ENCODE data around the gene CDK16. TPM values are rescaled to one million over a fixed set of nuclear protein-coding genes. Genes with fewer than 3 reads are reported as not detected.

CDK16 gene
- total and polyA plus RNA-seq, 9 of the 15 experiments (the other 6 are each of a cell fraction or from before 2014, with no cell fraction given): 3.9 to 104 (median 57.5) TPM

DNA sequence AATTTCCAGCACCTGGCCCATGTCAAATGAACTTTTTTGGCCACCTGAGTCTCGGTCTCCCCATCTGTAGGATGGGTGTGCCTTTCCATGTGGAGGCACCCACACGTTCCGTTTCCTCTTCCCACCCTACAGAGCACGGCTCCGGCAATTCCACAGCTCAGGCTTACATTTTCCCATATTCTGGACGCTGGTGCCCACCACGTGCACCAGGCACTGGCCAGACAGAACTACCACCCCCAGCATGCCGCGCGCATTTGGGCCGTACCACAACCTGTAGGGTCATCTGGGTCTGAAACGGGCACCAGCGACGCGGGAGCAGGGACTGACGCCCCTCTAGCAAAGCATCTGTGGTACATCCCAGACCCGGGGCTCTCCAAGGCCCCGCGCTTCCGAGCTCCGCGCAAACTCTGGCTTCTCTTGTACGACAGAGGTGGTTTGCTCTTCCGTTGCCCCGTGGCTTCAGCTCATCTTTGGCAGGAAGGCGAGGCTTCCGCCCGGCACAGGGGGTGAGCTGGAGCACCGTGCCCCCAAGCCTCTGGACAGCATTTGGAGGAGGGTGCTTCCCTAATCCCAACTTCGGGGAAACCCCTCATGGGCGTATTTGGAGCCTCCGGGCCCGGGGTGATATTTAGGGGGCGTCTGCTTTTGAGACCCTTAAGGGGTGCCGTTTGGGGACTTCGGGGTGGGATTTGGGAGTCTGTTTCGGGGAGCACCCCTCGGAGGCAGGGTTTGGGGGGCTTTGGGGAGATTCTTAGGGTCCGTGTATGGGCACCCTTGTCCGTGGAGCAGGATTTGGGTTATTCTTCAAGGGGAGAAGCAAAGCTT is 27.8 kb upstream of the CDK16 start (continued):
- TF ChIP-seq RBM34 (IDR thresholded peaks at IDR 0.05; ENCODE audit: borderline replicate concordance, insufficient read depth, low read length) (no peak), RFX5 (IDR thresholded peaks at IDR 0.05; ENCODE audit: low read depth, low read length) (no peak), ATF6 (CRISPR knock-in tag; IDR thresholded peaks at IDR 0.05) (no peak), IRF9 (tag; IDR thresholded peaks at IDR 0.05) (no peak), RB1 (IDR thresholded peaks at IDR 0.05; ENCODE audit: low read depth) (no peak), VEZF1 (CRISPR knock-in tag; IDR thresholded peaks at IDR 0.05) (no peak), HNRNPH1 (optimal IDR thresholded peaks at IDR 0.05; ENCODE audit: low read depth, low read length) (no peak), HIVEP1 (CRISPR knock-in tag; IDR thresholded peaks at IDR 0.05) (no peak), SIN3B (IDR thresholded peaks at IDR 0.05; ENCODE audit: low read depth) (no peak)
- TF ChIP-seq, protein P1, sequence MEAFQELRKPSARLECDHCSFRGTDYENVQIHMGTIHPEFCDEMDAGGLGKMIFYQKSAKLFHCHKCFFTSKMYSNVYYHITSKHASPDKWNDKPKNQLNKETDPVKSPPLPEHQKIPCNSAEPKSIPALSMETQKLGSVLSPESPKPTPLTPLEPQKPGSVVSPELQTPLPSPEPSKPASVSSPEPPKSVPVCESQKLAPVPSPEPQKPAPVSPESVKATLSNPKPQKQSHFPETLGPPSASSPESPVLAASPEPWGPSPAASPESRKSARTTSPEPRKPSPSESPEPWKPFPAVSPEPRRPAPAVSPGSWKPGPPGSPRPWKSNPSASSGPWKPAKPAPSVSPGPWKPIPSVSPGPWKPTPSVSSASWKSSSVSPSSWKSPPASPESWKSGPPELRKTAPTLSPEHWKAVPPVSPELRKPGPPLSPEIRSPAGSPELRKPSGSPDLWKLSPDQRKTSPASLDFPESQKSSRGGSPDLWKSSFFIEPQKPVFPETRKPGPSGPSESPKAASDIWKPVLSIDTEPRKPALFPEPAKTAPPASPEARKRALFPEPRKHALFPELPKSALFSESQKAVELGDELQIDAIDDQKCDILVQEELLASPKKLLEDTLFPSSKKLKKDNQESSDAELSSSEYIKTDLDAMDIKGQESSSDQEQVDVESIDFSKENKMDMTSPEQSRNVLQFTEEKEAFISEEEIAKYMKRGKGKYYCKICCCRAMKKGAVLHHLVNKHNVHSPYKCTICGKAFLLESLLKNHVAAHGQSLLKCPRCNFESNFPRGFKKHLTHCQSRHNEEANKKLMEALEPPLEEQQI (IDR thresholded peaks at IDR 0.05): no peak
- TF ChIP-seq, protein P2, sequence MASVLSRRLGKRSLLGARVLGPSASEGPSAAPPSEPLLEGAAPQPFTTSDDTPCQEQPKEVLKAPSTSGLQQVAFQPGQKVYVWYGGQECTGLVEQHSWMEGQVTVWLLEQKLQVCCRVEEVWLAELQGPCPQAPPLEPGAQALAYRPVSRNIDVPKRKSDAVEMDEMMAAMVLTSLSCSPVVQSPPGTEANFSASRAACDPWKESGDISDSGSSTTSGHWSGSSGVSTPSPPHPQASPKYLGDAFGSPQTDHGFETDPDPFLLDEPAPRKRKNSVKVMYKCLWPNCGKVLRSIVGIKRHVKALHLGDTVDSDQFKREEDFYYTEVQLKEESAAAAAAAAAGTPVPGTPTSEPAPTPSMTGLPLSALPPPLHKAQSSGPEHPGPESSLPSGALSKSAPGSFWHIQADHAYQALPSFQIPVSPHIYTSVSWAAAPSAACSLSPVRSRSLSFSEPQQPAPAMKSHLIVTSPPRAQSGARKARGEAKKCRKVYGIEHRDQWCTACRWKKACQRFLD (CRISPR knock-in tag; IDR thresholded peaks at IDR 0.05): no peak
- TF ChIP-seq, protein P3, sequence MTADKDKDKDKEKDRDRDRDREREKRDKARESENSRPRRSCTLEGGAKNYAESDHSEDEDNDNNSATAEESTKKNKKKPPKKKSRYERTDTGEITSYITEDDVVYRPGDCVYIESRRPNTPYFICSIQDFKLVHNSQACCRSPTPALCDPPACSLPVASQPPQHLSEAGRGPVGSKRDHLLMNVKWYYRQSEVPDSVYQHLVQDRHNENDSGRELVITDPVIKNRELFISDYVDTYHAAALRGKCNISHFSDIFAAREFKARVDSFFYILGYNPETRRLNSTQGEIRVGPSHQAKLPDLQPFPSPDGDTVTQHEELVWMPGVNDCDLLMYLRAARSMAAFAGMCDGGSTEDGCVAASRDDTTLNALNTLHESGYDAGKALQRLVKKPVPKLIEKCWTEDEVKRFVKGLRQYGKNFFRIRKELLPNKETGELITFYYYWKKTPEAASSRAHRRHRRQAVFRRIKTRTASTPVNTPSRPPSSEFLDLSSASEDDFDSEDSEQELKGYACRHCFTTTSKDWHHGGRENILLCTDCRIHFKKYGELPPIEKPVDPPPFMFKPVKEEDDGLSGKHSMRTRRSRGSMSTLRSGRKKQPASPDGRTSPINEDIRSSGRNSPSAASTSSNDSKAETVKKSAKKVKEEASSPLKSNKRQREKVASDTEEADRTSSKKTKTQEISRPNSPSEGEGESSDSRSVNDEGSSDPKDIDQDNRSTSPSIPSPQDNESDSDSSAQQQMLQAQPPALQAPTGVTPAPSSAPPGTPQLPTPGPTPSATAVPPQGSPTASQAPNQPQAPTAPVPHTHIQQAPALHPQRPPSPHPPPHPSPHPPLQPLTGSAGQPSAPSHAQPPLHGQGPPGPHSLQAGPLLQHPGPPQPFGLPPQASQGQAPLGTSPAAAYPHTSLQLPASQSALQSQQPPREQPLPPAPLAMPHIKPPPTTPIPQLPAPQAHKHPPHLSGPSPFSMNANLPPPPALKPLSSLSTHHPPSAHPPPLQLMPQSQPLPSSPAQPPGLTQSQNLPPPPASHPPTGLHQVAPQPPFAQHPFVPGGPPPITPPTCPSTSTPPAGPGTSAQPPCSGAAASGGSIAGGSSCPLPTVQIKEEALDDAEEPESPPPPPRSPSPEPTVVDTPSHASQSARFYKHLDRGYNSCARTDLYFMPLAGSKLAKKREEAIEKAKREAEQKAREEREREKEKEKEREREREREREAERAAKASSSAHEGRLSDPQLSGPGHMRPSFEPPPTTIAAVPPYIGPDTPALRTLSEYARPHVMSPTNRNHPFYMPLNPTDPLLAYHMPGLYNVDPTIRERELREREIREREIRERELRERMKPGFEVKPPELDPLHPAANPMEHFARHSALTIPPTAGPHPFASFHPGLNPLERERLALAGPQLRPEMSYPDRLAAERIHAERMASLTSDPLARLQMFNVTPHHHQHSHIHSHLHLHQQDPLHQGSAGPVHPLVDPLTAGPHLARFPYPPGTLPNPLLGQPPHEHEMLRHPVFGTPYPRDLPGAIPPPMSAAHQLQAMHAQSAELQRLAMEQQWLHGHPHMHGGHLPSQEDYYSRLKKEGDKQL (CRISPR knock-in tag; IDR thresholded peaks at IDR 0.05; ENCODE audit: borderline replicate concordance): no peak
